ENCODE data around the gene CUBN. TPM values are rescaled to one million over a fixed set of nuclear protein-coding genes. Genes with fewer than 3 reads are reported as not detected.

Gene CUBN
- total RNA-seq, 1 donor = 1.1 TPM

GRCh38 chr10:17056781-17057428, 72.7 kb downstream of the CUBN start:
- no peak for DNase-seq (ENCODE audit: insufficient read length, low spot score, missing footprints)
- H4K20me1 ChIP-seq (ENCODE audit: insufficient read depth, low read length) = no peaks in the 10 kb centered on the region
- H3K27ac ChIP-seq (ENCODE audit: low read depth, low read length) = no peak overlapping the region
- no peak overlapping the region for H2AFZ ChIP-seq (ENCODE audit: low read length)
- peaks cover 33% of the 10 kb centered on the region for H3K4me1 ChIP-seq (ENCODE audit: insufficient read depth, low read length)
- H3K9me3 ChIP-seq (ENCODE audit: low read depth, low read length) = no peaks in the 10 kb centered on the region
- TF ChIP-seq, protein P1, sequence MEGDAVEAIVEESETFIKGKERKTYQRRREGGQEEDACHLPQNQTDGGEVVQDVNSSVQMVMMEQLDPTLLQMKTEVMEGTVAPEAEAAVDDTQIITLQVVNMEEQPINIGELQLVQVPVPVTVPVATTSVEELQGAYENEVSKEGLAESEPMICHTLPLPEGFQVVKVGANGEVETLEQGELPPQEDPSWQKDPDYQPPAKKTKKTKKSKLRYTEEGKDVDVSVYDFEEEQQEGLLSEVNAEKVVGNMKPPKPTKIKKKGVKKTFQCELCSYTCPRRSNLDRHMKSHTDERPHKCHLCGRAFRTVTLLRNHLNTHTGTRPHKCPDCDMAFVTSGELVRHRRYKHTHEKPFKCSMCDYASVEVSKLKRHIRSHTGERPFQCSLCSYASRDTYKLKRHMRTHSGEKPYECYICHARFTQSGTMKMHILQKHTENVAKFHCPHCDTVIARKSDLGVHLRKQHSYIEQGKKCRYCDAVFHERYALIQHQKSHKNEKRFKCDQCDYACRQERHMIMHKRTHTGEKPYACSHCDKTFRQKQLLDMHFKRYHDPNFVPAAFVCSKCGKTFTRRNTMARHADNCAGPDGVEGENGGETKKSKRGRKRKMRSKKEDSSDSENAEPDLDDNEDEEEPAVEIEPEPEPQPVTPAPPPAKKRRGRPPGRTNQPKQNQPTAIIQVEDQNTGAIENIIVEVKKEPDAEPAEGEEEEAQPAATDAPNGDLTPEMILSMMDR (IDR thresholded peaks at IDR 0.05; ENCODE audit: extremely low read depth, low read depth, low read length) = no peak
- H3K27me3 ChIP-seq (ENCODE audit: insufficient read depth, low read length) = no peaks in the 10 kb centered on the region
- no peak overlapping the region for H3K4me3 ChIP-seq (ENCODE audit: insufficient read depth, low read length)
- H3K79me2 ChIP-seq (ENCODE audit: insufficient read depth, low read length) = no peaks in the 10 kb centered on the region
- no peaks in the 10 kb centered on the region for H3K36me3 ChIP-seq (ENCODE audit: insufficient read depth, low read length)
- no peak overlapping the region for H3K4me2 ChIP-seq (ENCODE audit: insufficient read depth, low read length)

- TF ChIP-seq, protein P1 (IDR thresholded peaks at IDR 0.05; ENCODE audit: extremely low read depth, low read depth, low read length) = no peak
- no peak for DNase-seq (ENCODE audit: insufficient read length, low spot score, missing footprints)
- H4K20me1 ChIP-seq (ENCODE audit: insufficient read depth, low read length) = no peaks in the 10 kb centered on the region
Measured at GRCh38 chr10:17053513-17053912, 76.1 kb downstream of the CUBN start.

DNA sequence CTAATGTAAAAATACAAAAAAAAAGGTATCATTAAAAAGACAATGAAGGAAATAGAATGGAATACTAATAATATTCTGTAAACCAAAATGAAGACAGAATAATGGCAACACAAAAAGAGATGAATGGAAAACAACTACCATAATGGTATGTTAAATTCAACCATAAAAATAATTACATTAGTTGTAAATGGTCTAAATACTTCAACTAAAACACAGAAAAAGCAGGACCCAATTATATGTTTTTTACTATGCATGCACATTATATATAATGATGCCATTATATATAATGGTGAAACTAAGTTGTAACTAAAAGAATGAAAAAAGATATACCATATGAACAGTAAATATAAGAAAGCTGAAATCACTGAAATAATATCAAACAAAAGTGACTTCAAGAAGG, 76.5 kb downstream of the CUBN start:
- Histone ChIP-seq H4K20me1 (ENCODE audit: insufficient read depth, low read length) (no peaks in the 10 kb centered on the region), H3K4me3 (ENCODE audit: insufficient read depth, low read length) (no peak overlapping the region), H2AFZ (ENCODE audit: low read length) (no peak overlapping the region), H3K27ac (ENCODE audit: low read depth, low read length) (no peak overlapping the region), H3K27me3 (ENCODE audit: insufficient read depth, low read length) (no peaks in the 10 kb centered on the region), H3K4me2 (ENCODE audit: insufficient read depth, low read length) (no peak overlapping the region), H3K4me1 (ENCODE audit: insufficient read depth, low read length) (peaks cover 4% of the 10 kb centered on the region), H3K9me3 (ENCODE audit: low read depth, low read length) (no peaks in the 10 kb centered on the region), H3K79me2 (ENCODE audit: insufficient read depth, low read length) (no peaks in the 10 kb centered on the region), H3K36me3 (ENCODE audit: insufficient read depth, low read length) (no peaks in the 10 kb centered on the region)
- TF ChIP-seq, protein P1 (IDR thresholded peaks at IDR 0.05; ENCODE audit: extremely low read depth, low read depth, low read length) = no peak
- no peak for DNase-seq (ENCODE audit: insufficient read length, low spot score, missing footprints)

More at GRCh38 chr10:17053513-17053912, 76.1 kb downstream of the CUBN start:
- H3K4me2 ChIP-seq (ENCODE audit: insufficient read depth, low read length) = no peak overlapping the region
- H3K27ac ChIP-seq (ENCODE audit: low read depth, low read length) = no peak overlapping the region
- peaks cover 8% of the 10 kb centered on the region for H3K4me1 ChIP-seq (ENCODE audit: insufficient read depth, low read length)
- no peak overlapping the region for H2AFZ ChIP-seq (ENCODE audit: low read length)
- H3K36me3 ChIP-seq (ENCODE audit: insufficient read depth, low read length) = no peaks in the 10 kb centered on the region
- no peaks in the 10 kb centered on the region for H3K9me3 ChIP-seq (ENCODE audit: low read depth, low read length)
- no peak overlapping the region for H3K4me3 ChIP-seq (ENCODE audit: insufficient read depth, low read length)
- no peaks in the 10 kb centered on the region for H3K79me2 ChIP-seq (ENCODE audit: insufficient read depth, low read length)
- no peaks in the 10 kb centered on the region for H3K27me3 ChIP-seq (ENCODE audit: insufficient read depth, low read length)

DNA sequence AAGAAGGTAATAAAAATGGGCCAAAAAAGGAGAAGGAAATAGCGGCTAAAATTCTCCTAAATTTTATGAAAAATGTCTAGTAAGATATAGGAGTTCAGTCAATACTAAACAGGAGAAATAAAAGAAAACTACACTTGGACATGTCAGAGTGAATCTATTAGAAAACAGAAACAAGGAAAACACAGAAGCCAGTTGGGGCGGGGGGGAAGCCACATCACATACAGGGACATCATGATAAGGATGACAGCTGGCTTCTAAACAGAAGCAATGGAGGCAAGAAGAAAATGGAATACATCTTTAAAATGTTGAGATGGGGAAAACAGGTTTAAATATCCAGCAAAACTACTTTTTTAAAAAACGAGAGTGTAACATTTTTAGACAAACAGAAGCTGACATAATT, 77.8 kb downstream of the CUBN start:
- H3K4me3 ChIP-seq (ENCODE audit: insufficient read depth, low read length) = no peak overlapping the region
- H4K20me1 ChIP-seq (ENCODE audit: insufficient read depth, low read length) = no peaks in the 10 kb centered on the region
- H3K27ac ChIP-seq (ENCODE audit: low read depth, low read length) = no peak overlapping the region
- H3K79me2 ChIP-seq (ENCODE audit: insufficient read depth, low read length) = no peaks in the 10 kb centered on the region
- no peak overlapping the region for H2AFZ ChIP-seq (ENCODE audit: low read length)
- H3K36me3 ChIP-seq (ENCODE audit: insufficient read depth, low read length) = no peaks in the 10 kb centered on the region
- TF ChIP-seq, protein P1 (IDR thresholded peaks at IDR 0.05; ENCODE audit: extremely low read depth, low read depth, low read length) = no peak
- no peak overlapping the region for H3K4me2 ChIP-seq (ENCODE audit: insufficient read depth, low read length)
- no peaks in the 10 kb centered on the region for H3K9me3 ChIP-seq (ENCODE audit: low read depth, low read length)
- no peak for DNase-seq (ENCODE audit: insufficient read length, low spot score, missing footprints)
- no peaks in the 10 kb centered on the region for H3K27me3 ChIP-seq (ENCODE audit: insufficient read depth, low read length)
- H3K4me1 ChIP-seq (ENCODE audit: insufficient read depth, low read length) = peaks cover under 1% of the 10 kb centered on the region
